HepG2 (cell line): ENCODE results near the gene LRRC25. TPM values are rescaled to one million over a fixed set of nuclear protein-coding genes. Genes with fewer than 3 reads are reported as not detected.

Experiments
- ATAC-seq: fragments of 200-7000 bp; cut with Tn5 transposase; 3 replicates; pipeline ENCODE4 v1.9.1; 2020; ENCODE audit warnings: mild to moderate bottlenecking, moderate library complexity
- BruUV-seq: library from RNA; stranded (reverse); fragments of 400-500 nt; replicated peaks from 2 replicates; lab custom pipeline; 2021; lab: Mats Ljungman, UMichigan
- CTCF ChIA-PET: fragments of 300-600 bp; formaldehyde crosslinking; extraction: SDS; loops from one replicate; lab custom pipeline; 2021; ENCODE audit warnings: low total read pairs, inconsistent platforms, low intra/inter-chr PET ratio; lab: Yijun Ruan, JAX
- POLR2A ChIA-PET: fragments of 350-600 bp; sonication (Branson Sonifier 250); formaldehyde crosslinking; loops from one replicate; lab custom pipeline; 2020; ENCODE audit warnings: antibody characterized with exemption, inconsistent platforms; lab: Yijun Ruan, JAX
- DNase-seq: peaks from one replicate; pipeline ENCODE4 v3.0.0-alpha.2; 2015; ENCODE audit warnings: low spot score
- FAIRE-seq: peaks from 3 replicates; lab custom pipeline; 2011; peaks lifted over from hg19 to GRCh38; lab: Jason Lieb, UNC
- H2AFZ ChIP-seq: one replicate; pipeline ENCODE4 v1.6.1; 2011; ENCODE audit warnings: low read length, inconsistent platforms
- H3K27ac ChIP-seq: fragments of 300-600 bp; 3 replicates; pipeline ENCODE4 v1.8.0; 2011; ENCODE audit warnings: mixed run types, mild to moderate bottlenecking, mixed read lengths, low read length, inconsistent platforms; ENCODE audit not compliant: insufficient read depth; ENCODE audit errors: extremely low read length
- H3K27me3 ChIP-seq, 2 experiments: fragments of 200-600 bp in 1 of 2; 2 replicates in 1 of 2; 3 replicates in 1 of 2; pipeline versions ENCODE4 v1.6.0 to v1.8.0; 2011; ENCODE audit warnings: low read length in 2 of 2, mild to moderate bottlenecking in 2 of 2, moderate library complexity in 2 of 2, inconsistent platforms in 1 of 2; ENCODE audit not compliant: insufficient read depth in 2 of 2, control insufficient read depth in 1 of 2
- H3K36me3 ChIP-seq, 2 experiments: fragments of 200-600 bp in 1 of 2; replicated peaks in 1 of 2; 2 replicates in 1 of 2; 3 replicates in 1 of 2; pipeline versions ENCODE4 v1.5.1 to v1.8.0; 2011; ENCODE audit warnings: low read length in 2 of 2, inconsistent platforms in 1 of 2; ENCODE audit not compliant: insufficient read depth in 2 of 2, control insufficient read depth in 1 of 2
- H3K4me1 ChIP-seq: 2 replicates; pipeline ENCODE4 v1.5.1; 2012; ENCODE audit warnings: low read length, inconsistent platforms; ENCODE audit not compliant: insufficient read depth
- H3K4me2 ChIP-seq: 2 replicates; pipeline ENCODE4 v1.6.0; 2011; ENCODE audit warnings: low read depth, low read length, inconsistent platforms
- H3K4me3 ChIP-seq, 3 experiments: fragments of 200-600 bp in 1 of 3; sonication (generic), shearing (Covaris generic) in 1 of 3; replicated peaks in 1 of 3; 2 replicates each; pipeline ENCODE4 v1.5.1; 2011 to 2016; ENCODE audit warnings: low read length in 3 of 3, inconsistent platforms in 2 of 3, low read depth in 2 of 3, mild to moderate bottlenecking in 2 of 3, control low read depth in 1 of 3, mixed read lengths in 1 of 3; ENCODE audit not compliant: insufficient read depth in 1 of 3
- H3K79me2 ChIP-seq: one replicate; pipeline ENCODE4 v1.6.1; 2011; ENCODE audit warnings: low read length, inconsistent platforms; ENCODE audit not compliant: insufficient read depth
- H3K9ac ChIP-seq: 2 replicates; pipeline ENCODE4 v1.6.0; 2011; ENCODE audit warnings: mild to moderate bottlenecking, low read depth, low read length, inconsistent platforms; ENCODE audit not compliant: insufficient read depth
- H3K9me3 ChIP-seq: 2 replicates; pipeline ENCODE4 v1.5.1; 2012; ENCODE audit warnings: mild to moderate bottlenecking, low read length
- H4K20me1 ChIP-seq: 2 replicates; pipeline ENCODE4 v1.6.0; 2011; ENCODE audit warnings: inconsistent platforms, mild to moderate bottlenecking, low read length, moderate library complexity; ENCODE audit not compliant: insufficient read depth
- FOXA3 ChIP-seq: IDR thresholded peaks from 2 replicates; pipeline ENCODE4 v1.6.1; 2016; ENCODE audit warnings: missing genetic modification reagents, missing compliant biosample characterization
- GPN1 ChIP-seq: sonication (generic); formaldehyde crosslinking; IDR thresholded peaks from 2 replicates; pipeline ENCODE4 v1.5.1; 2020; ENCODE audit warnings: missing genetic modification reagents, borderline replicate concordance
- HNF4A ChIP-seq: sonication (generic); formaldehyde crosslinking; IDR thresholded peaks from 2 replicates; pipeline ENCODE4 v1.4.0; 2020; ENCODE audit warnings: missing genetic modification reagents
- TMF1 ChIP-seq: sonication (generic); formaldehyde crosslinking; IDR thresholded peaks from 2 replicates; pipeline ENCODE4 v1.8.1; 2022; ENCODE audit warnings: low read depth, missing genetic modification reagents
- ZNF121 ChIP-seq: sonication (generic); formaldehyde crosslinking; IDR thresholded peaks from 2 replicates; pipeline ENCODE4 v1.5.0; 2020; ENCODE audit warnings: mild to moderate bottlenecking, missing genetic modification reagents
- ZNF256 ChIP-seq: sonication (generic); formaldehyde crosslinking; conservative IDR thresholded peaks from 2 replicates; pipeline ENCODE4 v1.4.0; 2020; ENCODE audit warnings: missing genetic modification reagents
- ZNF274 ChIP-seq: sonication (generic); formaldehyde crosslinking; IDR thresholded peaks from 2 replicates; pipeline ENCODE4 v1.5.1; 2020; ENCODE audit warnings: mild to moderate bottlenecking, missing genetic modification reagents
- WGBS: methylation state at CpG from one replicate; pipeline ENCODE4 v1.1.6; 2017; ENCODE audit warnings: low lambda C conversion rate; 5-methylcytosine and 5-hydroxymethylcytosine counted together
- in situ Hi-C: cut with HindIII; loops from 2 replicates; pipeline ENCODE4 v1.10.0; 2017; ENCODE audit warnings: low pct_unique_long_range_greater_than_20kb; ENCODE audit not compliant: extremely low pct_ligation_motif_present
- intact Hi-C: fragments of 100-400 bp; cut with micrococcal nuclease; formaldehyde crosslinking; loops from one replicate; pipeline ENCODE4 v1.10.0; 2022; ENCODE audit not compliant: unreplicated experiment
- polyA plus RNA-seq, 8 experiments: library from polyadenylated mRNA; depleted of rRNA in 3 of 8; stranded (reverse) in 7 of 8; unstranded in 1 of 8; fragments of >200 nt; fragmentation: Illumina TruSeq in 4 of 8; extraction: Trizol in 4 of 8; gene quantifications; 2 replicates each; pipeline versions ENCODE4 v1.2.1 to v1.2.3, GENCODE V29; 2011 to 2016; ENCODE audit warnings: low read depth in 4 of 8, missing spikeins in 1 of 8, mixed read lengths in 1 of 8; ENCODE audit not compliant: insufficient read depth in 1 of 8
- total RNA-seq, 5 experiments: library from RNA; depleted of rRNA; stranded (reverse); fragments of >200 nt; fragmentation: Illumina TruSeq; extraction: Trizol; gene quantifications; 2 replicates each; pipeline ENCODE4 v1.2.3, GENCODE V29; 2016; ENCODE audit warnings: low read depth in 1 of 5
- TF ChIP-seq, protein P1 (sequence below): sonication (generic); formaldehyde crosslinking; IDR thresholded peaks from 2 replicates; pipeline ENCODE4 v1.5.0; 2020; ENCODE audit warnings: missing genetic modification reagents
- TF ChIP-seq, protein P2 (sequence below): sonication (generic); formaldehyde crosslinking; IDR thresholded peaks from 2 replicates; pipeline ENCODE4 v1.4.0; 2020; ENCODE audit warnings: mild to moderate bottlenecking, missing genetic modification reagents

Gene LRRC25
- total and polyA plus RNA-seq, 2 of the 13 experiments (the other 11 are each of a cell fraction or from before 2014, with no cell fraction given) = 0.13 to 0.53 TPM

DNA sequence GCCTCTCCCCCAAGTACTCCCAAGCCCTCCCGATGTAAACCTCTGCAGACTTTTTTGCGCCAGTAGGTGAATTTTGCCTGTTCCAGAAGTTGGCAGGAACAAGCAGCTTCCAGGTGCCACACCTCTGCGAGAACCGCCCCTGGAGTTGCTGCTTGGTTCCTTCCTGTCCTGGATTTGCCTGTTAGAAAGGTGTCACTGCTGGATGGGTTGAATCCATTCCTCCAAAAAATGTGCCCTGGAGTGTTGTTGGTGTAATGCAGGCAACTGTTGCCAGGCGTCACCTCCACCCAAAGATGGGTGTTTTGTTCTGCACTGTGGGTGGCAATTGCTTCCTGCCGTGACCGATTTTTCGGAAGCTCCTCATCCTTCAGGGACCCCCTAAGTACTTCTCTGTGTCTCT, 51.3 kb downstream of the LRRC25 start:
- peaks cover 36% of the 10 kb centered on the region for H3K4me1 ChIP-seq
- intact Hi-C loops = loop anchor here (5.0 kb wide), 2 partner anchors 41 to 56 kb away; partner anchors contain the start of gene GDF15
- no peak for TF ChIP-seq FOXA3 (CRISPR knock-in tag)
- TF ChIP-seq ZNF256 (CRISPR knock-in tag) = no peak
- TF ChIP-seq HNF4A (CRISPR knock-in tag) = no peak
- no peak for TF ChIP-seq TMF1
- no peak for TF ChIP-seq GPN1 (CRISPR knock-in tag)
- no peak overlapping the region for H3K9ac ChIP-seq
- no peak overlapping the region for H3K4me2 ChIP-seq
- H3K36me3 ChIP-seq = peaks cover 14 to 37% of the 10 kb centered on the region in 2 experiments; a peak in 4 of 5 replicates
- no peak overlapping the region for H2AFZ ChIP-seq
- WGBS = 97% methylated on average over 8 of the region's 8 CpGs
- H4K20me1 ChIP-seq = peaks cover 10% of the 10 kb centered on the region
- no peak overlapping the region for H3K27ac ChIP-seq
- ChIA-PET POLR2A (no interaction called here), CTCF (no interaction called here)
- H3K27me3 ChIP-seq = no peaks in the 10 kb centered on the region
- H3K9me3 ChIP-seq = no peaks in the 10 kb centered on the region
- H3K4me3 ChIP-seq = no peak overlapping the region
- ATAC-seq (no peak), DNase-seq (no peak), FAIRE-seq (no peak)
- BruUV-seq = no TSS peak
- H3K79me2 ChIP-seq = peaks cover 18% of the 10 kb centered on the region
- in situ Hi-C loops = loop anchor here (10.0 kb wide), 1 partner anchor 59 kb away; no protein-coding TSS in a partner anchor

DNA sequence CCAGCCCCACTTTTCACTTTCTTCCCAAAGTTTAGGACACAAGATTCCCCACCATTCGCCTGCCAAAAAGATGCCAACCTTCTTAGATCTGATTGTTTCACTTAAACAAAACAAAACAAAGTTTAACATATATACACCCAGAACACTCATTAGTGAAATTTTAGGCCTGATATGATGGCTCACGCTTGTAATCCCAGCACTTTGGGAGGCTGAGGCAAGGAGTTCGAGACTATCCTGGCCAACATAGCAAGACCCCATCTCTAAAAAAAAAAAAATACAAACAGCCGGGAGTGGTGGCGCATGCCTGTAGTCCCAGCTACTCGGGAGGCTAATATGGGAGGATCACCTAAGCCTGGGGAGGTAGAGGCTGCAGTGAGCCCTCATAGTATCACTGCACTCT, 52.1 kb downstream of the LRRC25 start:
- DNase-seq = no peak
- H3K4me3 ChIP-seq = no peak overlapping the region
- H3K27ac ChIP-seq = no peak overlapping the region
- in situ Hi-C loops = loop anchor here (10.0 kb wide), 1 partner anchor 60 kb away; no protein-coding TSS in a partner anchor
- H3K4me1 ChIP-seq = peaks cover 31% of the 10 kb centered on the region
- H3K36me3 ChIP-seq = peaks cover 12 to 34% of the 10 kb centered on the region in 2 experiments; a peak in 4 of 5 replicates
- no peak for ATAC-seq
- no peaks in the 10 kb centered on the region for H3K9me3 ChIP-seq
- POLR2A ChIA-PET = interaction anchor here (1.1 kb wide), 1 partner anchor 17 kb away, joined by 3 read pairs; no protein-coding TSS in a partner anchor
- H3K79me2 ChIP-seq = peaks cover 16% of the 10 kb centered on the region
- no TSS peak for BruUV-seq
- TF ChIP-seq ZNF274 (no peak), ZNF121 (CRISPR knock-in tag) (0 out of 2 replicates have a peak, but pooled peaks have one; percentile 37)
- TF ChIP-seq, protein P1, sequence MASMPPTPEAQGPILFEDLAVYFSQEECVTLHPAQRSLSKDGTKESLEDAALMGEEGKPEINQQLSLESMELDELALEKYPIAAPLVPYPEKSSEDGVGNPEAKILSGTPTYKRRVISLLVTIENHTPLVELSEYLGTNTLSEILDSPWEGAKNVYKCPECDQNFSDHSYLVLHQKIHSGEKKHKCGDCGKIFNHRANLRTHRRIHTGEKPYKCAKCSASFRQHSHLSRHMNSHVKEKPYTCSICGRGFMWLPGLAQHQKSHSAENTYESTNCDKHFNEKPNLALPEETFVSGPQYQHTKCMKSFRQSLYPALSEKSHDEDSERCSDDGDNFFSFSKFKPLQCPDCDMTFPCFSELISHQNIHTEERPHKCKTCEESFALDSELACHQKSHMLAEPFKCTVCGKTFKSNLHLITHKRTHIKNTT (CRISPR knock-in tag) = no peak
- TF ChIP-seq, protein P2, sequence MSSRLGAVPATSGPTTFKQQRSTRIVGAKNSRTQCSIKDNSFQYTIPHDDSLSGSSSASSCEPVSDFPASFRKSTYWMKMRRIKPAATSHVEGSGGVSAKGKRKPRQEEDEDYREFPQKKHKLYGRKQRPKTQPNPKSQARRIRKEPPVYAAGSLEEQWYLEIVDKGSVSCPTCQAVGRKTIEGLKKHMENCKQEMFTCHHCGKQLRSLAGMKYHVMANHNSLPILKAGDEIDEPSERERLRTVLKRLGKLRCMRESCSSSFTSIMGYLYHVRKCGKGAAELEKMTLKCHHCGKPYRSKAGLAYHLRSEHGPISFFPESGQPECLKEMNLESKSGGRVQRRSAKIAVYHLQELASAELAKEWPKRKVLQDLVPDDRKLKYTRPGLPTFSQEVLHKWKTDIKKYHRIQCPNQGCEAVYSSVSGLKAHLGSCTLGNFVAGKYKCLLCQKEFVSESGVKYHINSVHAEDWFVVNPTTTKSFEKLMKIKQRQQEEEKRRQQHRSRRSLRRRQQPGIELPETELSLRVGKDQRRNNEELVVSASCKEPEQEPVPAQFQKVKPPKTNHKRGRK (CRISPR knock-in tag) = no peak
- no peaks in the 10 kb centered on the region for H3K27me3 ChIP-seq
- no peak overlapping the region for H3K4me2 ChIP-seq
- H3K9ac ChIP-seq = no peak overlapping the region
- FAIRE-seq = no peak
- H2AFZ ChIP-seq = no peak overlapping the region
- intact Hi-C loops = loop anchor here (5.0 kb wide), 2 partner anchors 42 to 57 kb away; partner anchors contain the start of gene GDF15
- H4K20me1 ChIP-seq = peaks cover 7% of the 10 kb centered on the region
- CTCF ChIA-PET = no interaction called here
- 95% methylated on average over 6 of the region's 6 CpGs for WGBS
